H1 (cell line): ENCODE measurements around the gene XPOT. TPM values are rescaled to one million over a fixed set of nuclear protein-coding genes. Genes with fewer than 3 reads are reported as not detected.
A peak's percentile ranks its signal among the peaks of the same experiment; 100 is the strongest.

Experiments used
- CTCF ChIA-PET: fragments of 300-600 bp; sonication (Branson Sonifier 250); formaldehyde crosslinking; loops from one replicate; lab custom pipeline; 2021; ENCODE audit not compliant: partially characterized antibody; lab: Charles Lee
- POLR2A ChIA-PET: fragments of 300-600 bp; sonication (Branson Sonifier 250); formaldehyde crosslinking; loops from one replicate; lab custom pipeline; 2021; ENCODE audit warnings: inconsistent platforms; ENCODE audit not compliant: partially characterized antibody; lab: Charles Lee
- DNase-seq, 2 experiments: peaks; one replicate each; pipeline versions ENCODE4 v3.0.0 to v3.0.0-alpha.2; 2010 to 2022; ENCODE audit warnings: low spot score in 2 of 2, low read depth in 1 of 2, mixed read lengths in 1 of 2
- FAIRE-seq: peaks from 2 replicates; lab custom pipeline; 2011; peaks lifted over from hg19 to GRCh38; lab: Jason Lieb, UNC
- H2AFZ ChIP-seq: 2 replicates; pipeline ENCODE4 v1.8.1; 2012; ENCODE audit warnings: low read length, inconsistent platforms
- H2AK5ac ChIP-seq: 2 replicates; pipeline ENCODE4 v1.6.1; 2013; ENCODE audit warnings: low read depth, low read length
- H2BK120ac ChIP-seq: replicated peaks from 2 replicates; pipeline ENCODE3; 2013; ENCODE audit warnings: low read depth, low read length, inconsistent platforms
- H2BK12ac ChIP-seq: 2 replicates; pipeline ENCODE4 v1.6.1; 2013; ENCODE audit warnings: low read depth, low read length
- H2BK15ac ChIP-seq: 2 replicates; pipeline ENCODE4 v1.6.1; 2013; ENCODE audit warnings: low read length
- H2BK20ac ChIP-seq: 2 replicates; pipeline ENCODE4 v1.6.1; 2013; ENCODE audit warnings: low read length
- H2BK5ac ChIP-seq: 2 replicates; pipeline ENCODE4 v1.6.1; 2013; ENCODE audit warnings: low read depth, low read length
- H3K14ac ChIP-seq: 2 replicates; pipeline ENCODE4 v1.6.1; 2013; ENCODE audit warnings: inconsistent platforms; ENCODE audit not compliant: insufficient read length
- H3K18ac ChIP-seq: 2 replicates; pipeline ENCODE4 v1.6.1; 2013; ENCODE audit warnings: low read length; ENCODE audit errors: extremely low read depth
- H3K23ac ChIP-seq: 2 replicates; pipeline ENCODE4 v1.6.1; 2013; ENCODE audit warnings: inconsistent platforms; ENCODE audit not compliant: insufficient read length
- H3K23me2 ChIP-seq: 2 replicates; pipeline ENCODE4 v1.6.1; 2013; ENCODE audit warnings: low read depth, low read length
- H3K27ac ChIP-seq: 2 replicates; pipeline ENCODE4 v1.6.1; 2011; ENCODE audit warnings: low read depth, low read length, inconsistent platforms
- H3K27me3 ChIP-seq, 4 experiments: replicated peaks in 1 of 4; 1 replicate in 1 of 4; 2 replicates in 3 of 4; pipeline versions ENCODE4 v1.6.1 to v1.8.1; 2011 to 2013; ENCODE audit warnings: low read length in 3 of 4, mild to moderate bottlenecking in 3 of 4, inconsistent platforms in 2 of 4, mixed read lengths in 2 of 4, moderate library complexity in 1 of 4; ENCODE audit not compliant: control insufficient read depth in 3 of 4, insufficient read depth in 3 of 4; ENCODE audit errors: extremely low read depth in 1 of 4
- H3K36me3 ChIP-seq, 4 experiments: 2 replicates each; pipeline versions ENCODE4 v1.6.1 to v1.8.1; 2011 to 2013; ENCODE audit warnings: mild to moderate bottlenecking in 4 of 4, low read length in 3 of 4, moderate library complexity in 2 of 4, control low read depth in 1 of 4, inconsistent platforms in 1 of 4; ENCODE audit not compliant: insufficient read depth in 4 of 4, control insufficient read depth in 2 of 4
- H3K4ac ChIP-seq: replicated peaks from 2 replicates; pipeline ENCODE3; 2013; ENCODE audit warnings: low read length, low read depth, mixed read lengths, inconsistent platforms; ENCODE audit not compliant: insufficient read length
- H3K4me1 ChIP-seq, 4 experiments: replicated peaks in 1 of 4; 1 replicate in 1 of 4; 2 replicates in 3 of 4; pipeline versions ENCODE4 v1.6.1 to v1.8.1; 2011 to 2013; ENCODE audit warnings: low read length in 3 of 4, inconsistent platforms in 2 of 4, mixed read lengths in 1 of 4; ENCODE audit not compliant: insufficient read depth in 4 of 4, control insufficient read depth in 3 of 4
- H3K4me2 ChIP-seq, 2 experiments: 2 replicates each; pipeline versions ENCODE4 v1.6.1 to v1.8.1; 2011 to 2013; ENCODE audit warnings: low read depth in 2 of 2, low read length in 2 of 2, control low read depth in 1 of 2, inconsistent platforms in 1 of 2, mild to moderate bottlenecking in 1 of 2; ENCODE audit not compliant: insufficient read depth in 1 of 2
- H3K4me3 ChIP-seq, 4 experiments: fragments of 200-600, 300-600 bp in 1 of 4; sonication (generic), shearing (Covaris generic), sonication (Bioruptor Twin) in 1 of 4; 2 replicates each; pipeline versions ENCODE4 v1.5.1 to v1.8.1; 2011 to 2016; ENCODE audit warnings: low read length in 4 of 4, low read depth in 3 of 4, control low read depth in 2 of 4, inconsistent platforms in 2 of 4, mild to moderate bottlenecking in 2 of 4, mixed read lengths in 1 of 4, moderate library complexity in 1 of 4; ENCODE audit not compliant: insufficient read depth in 2 of 4; ENCODE audit errors: extremely low read depth in 1 of 4
- H3K56ac ChIP-seq: replicated peaks from 2 replicates; pipeline ENCODE3; 2013; ENCODE audit warnings: low read depth, mild to moderate bottlenecking, mixed read lengths, low read length, inconsistent platforms; ENCODE audit not compliant: insufficient read length
- H3K79me1 ChIP-seq: 2 replicates; pipeline ENCODE4 v1.6.1; 2013; ENCODE audit warnings: low read depth, low read length, control low read depth
- H3K79me2 ChIP-seq, 2 experiments: 2 replicates each; pipeline versions ENCODE4 v1.6.1 to v1.8.1; 2012 to 2013; ENCODE audit warnings: low read length in 2 of 2, mild to moderate bottlenecking in 2 of 2, inconsistent platforms in 1 of 2; ENCODE audit not compliant: insufficient read depth in 2 of 2, control insufficient read depth in 1 of 2
- H3K9ac ChIP-seq, 4 experiments: replicated peaks in 1 of 4; 1 replicate in 1 of 4; 2 replicates in 3 of 4; pipeline versions ENCODE4 v1.6.1 to v1.8.1; 2011 to 2013; ENCODE audit warnings: low read depth in 3 of 4, low read length in 3 of 4, control low read depth in 2 of 4, mild to moderate bottlenecking in 2 of 4, moderate library complexity in 2 of 4, inconsistent platforms in 1 of 4; ENCODE audit errors: extremely low read depth in 1 of 4
- H3K9me3 ChIP-seq, 2 experiments: 2 replicates each; pipeline versions ENCODE4 v1.6.1 to v1.8.1; 2012 to 2013; ENCODE audit warnings: mild to moderate bottlenecking in 2 of 2, moderate library complexity in 2 of 2, control low read depth in 1 of 2, inconsistent platforms in 1 of 2, low read depth in 1 of 2, low read length in 1 of 2, mixed read lengths in 1 of 2; ENCODE audit not compliant: insufficient read depth in 2 of 2
- H4K20me1 ChIP-seq, 2 experiments: replicated peaks in 1 of 2; 2 replicates each; pipeline versions ENCODE3 to v1.8.1; 2011 to 2013; ENCODE audit warnings: inconsistent platforms in 2 of 2, low read length in 2 of 2, mild to moderate bottlenecking in 1 of 2; ENCODE audit not compliant: insufficient read depth in 2 of 2, control insufficient read depth in 1 of 2
- H4K5ac ChIP-seq: 2 replicates; pipeline ENCODE4 v1.6.1; 2013; ENCODE audit warnings: low read length, low read depth, mixed read lengths, inconsistent platforms; ENCODE audit not compliant: insufficient read length
- H4K8ac ChIP-seq: 2 replicates; pipeline ENCODE4 v1.8.0; 2013; ENCODE audit warnings: mild to moderate bottlenecking, moderate library complexity, low read length, inconsistent platforms; ENCODE audit not compliant: insufficient read depth; ENCODE audit errors: extremely low read depth
- H4K91ac ChIP-seq: replicated peaks from 2 replicates; pipeline ENCODE3; 2013; ENCODE audit warnings: low read length, mixed read lengths, inconsistent platforms; ENCODE audit not compliant: insufficient read length
- KDM1A ChIP-seq: fragments of 200-600, 300-600 bp; sonication (generic); IDR thresholded peaks from 2 replicates; pipeline ENCODE4 v1.7.1; 2016; ENCODE audit warnings: mild to moderate bottlenecking, low read length, borderline replicate concordance
- MAFK ChIP-seq: IDR thresholded peaks from 2 replicates; pipeline ENCODE4 v1.6.1; 2012; ENCODE audit warnings: low read depth, mild to moderate bottlenecking, improper control_type of control experiment, low read length
- PHF8 ChIP-seq: fragments of 200-600 bp; sonication (generic); conservative IDR thresholded peaks from 2 replicates; pipeline ENCODE4 v1.7.1; 2012; ENCODE audit warnings: low read depth, mild to moderate bottlenecking, inconsistent platforms, low read length, moderate library complexity
- POU5F1 ChIP-seq: IDR thresholded peaks from 2 replicates; pipeline ENCODE4 v1.6.1; 2011; ENCODE audit warnings: low read depth, mild to moderate bottlenecking, low read length, moderate library complexity
- SP2 ChIP-seq: IDR thresholded peaks from 2 replicates; pipeline ENCODE4 v1.6.1; 2012; ENCODE audit warnings: mild to moderate bottlenecking, low read length, inconsistent platforms
- polyA plus RNA-seq, 7 experiments: library from polyadenylated mRNA; depleted of rRNA in 3 of 7; stranded (reverse) in 5 of 7; unstranded in 2 of 7; fragments of >200 nt in 5 of 7; fragments of 200-250 nt in 2 of 7; gene quantifications; 1 replicate in 5 of 7; 2 replicates in 1 of 7; 4 replicates in 1 of 7; pipeline versions ENCODE4 v1.2.1 to v1.2.3, GENCODE V29; 2011 to 2013; ENCODE audit warnings: missing spikeins in 2 of 7, mixed read lengths in 2 of 7
- total RNA-seq: library from RNA; stranded (reverse); fragmentation: NEBNext Ultra II Directional; extraction: Animal tissue kit (Norgen Biotek cat#: 25700); gene quantifications from 2 replicates; pipeline ENCODE4 v1.2.1, GENCODE V29; 2021

Gene XPOT
- total and polyA plus RNA-seq, 2 of the 8 experiments (the other 6 are each of a cell fraction or from before 2014, with no cell fraction given), result 38.8 to 176 TPM

DNA sequence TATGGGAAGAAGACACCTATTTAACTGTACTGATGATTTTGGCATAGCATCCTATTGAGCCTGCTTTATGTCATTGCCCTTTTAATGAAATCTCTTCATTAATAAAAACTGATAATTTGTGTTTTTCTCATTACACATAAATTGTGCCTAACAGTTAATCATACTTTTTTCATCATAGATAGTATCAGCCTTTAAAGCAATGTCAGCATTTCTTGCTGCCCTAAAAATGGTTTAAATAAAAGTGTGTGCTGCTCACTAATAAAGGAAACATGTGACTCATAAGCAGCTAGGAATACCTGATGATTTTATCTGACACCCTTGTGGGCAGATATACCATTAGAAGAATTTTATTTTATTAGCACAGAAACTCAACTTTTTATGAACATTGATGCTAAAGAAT, 74.5 kb downstream of the XPOT start:
- H3K14ac ChIP-seq, result no peak overlapping the region
- no peak overlapping the region for H2BK5ac ChIP-seq
- no peak overlapping the region for H3K9ac ChIP-seq
- H3K23me2 ChIP-seq, result no peaks in the 10 kb centered on the region
- POLR2A ChIA-PET, result no interaction called here
- H3K4me1 ChIP-seq, result no peaks in the 10 kb centered on the region
- peaks cover 5 to 44% (median 20%) of the 10 kb centered on the region in 4 experiments; a peak in 7 of 8 replicates for H3K36me3 ChIP-seq
- no peak overlapping the region for H2AK5ac ChIP-seq
- H3K79me1 ChIP-seq, result peaks cover 4% of the 10 kb centered on the region; the same call in 1 of the 2 replicates
- H3K27ac ChIP-seq, result no peak overlapping the region
- FAIRE-seq, result no peak
- H2BK12ac ChIP-seq, result no peak overlapping the region
- no peak overlapping the region for H3K56ac ChIP-seq
- no peak overlapping the region for H3K18ac ChIP-seq
- no peaks in the 10 kb centered on the region for H3K27me3 ChIP-seq
- peaks cover 0 to 12% of the 10 kb centered on the region in 2 experiments; a peak in 2 of 4 replicates for H3K79me2 ChIP-seq
- CTCF ChIA-PET, result no interaction called here
- H3K23ac ChIP-seq, result no peak overlapping the region
- H3K4ac ChIP-seq, result no peak overlapping the region
- H4K5ac ChIP-seq, result no peak overlapping the region
- H4K20me1 ChIP-seq, result no peaks in the 10 kb centered on the region
- no peak overlapping the region for H2BK120ac ChIP-seq
- no peak overlapping the region for H2AFZ ChIP-seq
- no peak overlapping the region for H4K8ac ChIP-seq
- H3K4me3 ChIP-seq, result no peak overlapping the region
- no peak overlapping the region for H4K91ac ChIP-seq
- H3K4me2 ChIP-seq, result no peak overlapping the region
- no peak overlapping the region for H2BK20ac ChIP-seq
- H3K9me3 ChIP-seq, result peaks cover 3 to 12% of the 10 kb centered on the region in 2 experiments; a peak in 3 of 4 replicates
- no peak for DNase-seq
- no peak overlapping the region for H2BK15ac ChIP-seq
- TF ChIP-seq SP2 (no peak), MAFK (peak; percentile 31; the same call in 1 of the 2 replicates), POU5F1 (no peak), KDM1A (no peak), PHF8 (no peak)
